Nephron (organoid): Measurements from ENCODE around the gene ZNF362.

Experiments used
- H3K27ac Mint-ChIP-seq, 3 experiments: 2 replicates each; pipeline ENCODE4 v1.8.0; 2020; ENCODE audit warnings: mixed read lengths in 3 of 3, mild to moderate bottlenecking in 2 of 3, moderate library complexity in 1 of 3
- H3K27me3 Mint-ChIP-seq: 2 replicates; pipeline ENCODE4 v1.8.0; 2021; ENCODE audit warnings: low read depth, mild to moderate bottlenecking, moderate library complexity, mixed read lengths
- H3K36me3 Mint-ChIP-seq: 2 replicates; pipeline ENCODE4 v1.8.0; 2020; ENCODE audit warnings: low read depth, mixed read lengths
- H3K4me1 Mint-ChIP-seq: 2 replicates; pipeline ENCODE4 v1.8.0; 2020; ENCODE audit warnings: mixed read lengths
- H3K4me3 Mint-ChIP-seq, 3 experiments: 2 replicates each; pipeline ENCODE4 v1.8.0; 2020; ENCODE audit warnings: mild to moderate bottlenecking in 3 of 3, mixed read lengths in 3 of 3, moderate library complexity in 2 of 3
- H3K9me3 Mint-ChIP-seq: 2 replicates; pipeline ENCODE4 v1.8.0; 2020; ENCODE audit warnings: mixed read lengths
- TF ChIP-seq, protein P1 (sequence below), 3 experiments: fragments of 200-600 bp; sonication (generic); IDR thresholded peaks; one replicate each; pipeline ENCODE4 v1.5.0; 2021; ENCODE audit warnings: antibody characterized with exemption in 3 of 3; ENCODE audit not compliant: unreplicated experiment in 3 of 3

ZNF362 gene

DNA sequence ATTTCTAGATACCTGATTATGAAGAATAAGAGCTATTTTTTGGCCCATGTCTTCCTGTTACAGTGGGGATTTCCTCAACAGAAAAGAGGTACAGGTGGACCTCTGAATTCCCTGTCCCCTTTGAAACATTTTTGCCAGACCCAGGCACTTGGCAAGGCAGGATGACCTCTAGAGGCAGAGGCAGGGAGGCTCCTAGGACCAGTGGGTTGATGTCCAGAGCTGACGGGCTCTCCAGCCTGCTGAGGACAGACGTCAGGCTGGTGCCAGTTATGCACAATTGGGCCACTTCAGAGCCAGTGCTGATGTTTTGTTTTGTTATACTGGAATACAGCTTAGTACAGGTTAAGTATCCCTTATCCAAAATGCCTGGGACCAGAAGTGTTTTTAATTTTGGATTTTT, 83.1 kb downstream of the ZNF362 start:
- no peaks in the 10 kb centered on the region for H3K27me3 Mint-ChIP-seq
- H3K27ac Mint-ChIP-seq = peak overlapping the region; percentile 76 to 90 (median 85)
- no peaks in the 10 kb centered on the region for H3K9me3 Mint-ChIP-seq
- H3K4me3 Mint-ChIP-seq = peak overlapping the region; percentile 9 to 45 (median 31)
- peaks cover 41% of the 10 kb centered on the region for H3K36me3 Mint-ChIP-seq
- peaks cover 86% of the 10 kb centered on the region for H3K4me1 Mint-ChIP-seq
- TF ChIP-seq, protein P1, sequence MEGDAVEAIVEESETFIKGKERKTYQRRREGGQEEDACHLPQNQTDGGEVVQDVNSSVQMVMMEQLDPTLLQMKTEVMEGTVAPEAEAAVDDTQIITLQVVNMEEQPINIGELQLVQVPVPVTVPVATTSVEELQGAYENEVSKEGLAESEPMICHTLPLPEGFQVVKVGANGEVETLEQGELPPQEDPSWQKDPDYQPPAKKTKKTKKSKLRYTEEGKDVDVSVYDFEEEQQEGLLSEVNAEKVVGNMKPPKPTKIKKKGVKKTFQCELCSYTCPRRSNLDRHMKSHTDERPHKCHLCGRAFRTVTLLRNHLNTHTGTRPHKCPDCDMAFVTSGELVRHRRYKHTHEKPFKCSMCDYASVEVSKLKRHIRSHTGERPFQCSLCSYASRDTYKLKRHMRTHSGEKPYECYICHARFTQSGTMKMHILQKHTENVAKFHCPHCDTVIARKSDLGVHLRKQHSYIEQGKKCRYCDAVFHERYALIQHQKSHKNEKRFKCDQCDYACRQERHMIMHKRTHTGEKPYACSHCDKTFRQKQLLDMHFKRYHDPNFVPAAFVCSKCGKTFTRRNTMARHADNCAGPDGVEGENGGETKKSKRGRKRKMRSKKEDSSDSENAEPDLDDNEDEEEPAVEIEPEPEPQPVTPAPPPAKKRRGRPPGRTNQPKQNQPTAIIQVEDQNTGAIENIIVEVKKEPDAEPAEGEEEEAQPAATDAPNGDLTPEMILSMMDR (IDR thresholded peaks at IDR 0.05; ENCODE audit: unreplicated experiment in 3 of 3) = no peak

DNA sequence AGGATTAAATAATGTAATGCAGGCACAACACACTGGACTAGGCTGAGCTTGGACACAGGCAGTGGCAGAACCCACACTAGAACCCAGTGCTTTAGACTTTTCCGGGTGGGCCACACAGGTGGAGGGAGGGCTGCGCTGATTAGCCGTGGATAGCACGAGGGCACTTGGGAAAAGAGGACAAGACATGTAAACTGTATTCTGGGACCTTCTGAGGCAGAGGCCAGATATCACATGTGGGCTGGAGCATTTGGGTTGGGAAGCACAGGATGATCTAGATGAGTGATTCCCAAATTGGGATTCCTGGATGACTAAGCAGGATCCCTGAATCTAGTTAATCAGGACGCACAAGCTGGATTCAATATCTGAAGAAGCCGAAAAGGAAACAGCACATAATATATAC, 84.9 kb downstream of the ZNF362 start:
- H3K9me3 Mint-ChIP-seq = no peaks in the 10 kb centered on the region
- peak overlapping the region; percentile 76 to 94 (median 88) for H3K27ac Mint-ChIP-seq
- TF ChIP-seq, protein P1 (IDR thresholded peaks at IDR 0.05; ENCODE audit: unreplicated experiment in 3 of 3) = no peak
- H3K4me3 Mint-ChIP-seq = peak overlapping the region; percentile 49 to 75 (median 52)
- peaks cover 88% of the 10 kb centered on the region for H3K4me1 Mint-ChIP-seq
- no peaks in the 10 kb centered on the region for H3K27me3 Mint-ChIP-seq
- H3K36me3 Mint-ChIP-seq = peaks cover 33% of the 10 kb centered on the region

DNA sequence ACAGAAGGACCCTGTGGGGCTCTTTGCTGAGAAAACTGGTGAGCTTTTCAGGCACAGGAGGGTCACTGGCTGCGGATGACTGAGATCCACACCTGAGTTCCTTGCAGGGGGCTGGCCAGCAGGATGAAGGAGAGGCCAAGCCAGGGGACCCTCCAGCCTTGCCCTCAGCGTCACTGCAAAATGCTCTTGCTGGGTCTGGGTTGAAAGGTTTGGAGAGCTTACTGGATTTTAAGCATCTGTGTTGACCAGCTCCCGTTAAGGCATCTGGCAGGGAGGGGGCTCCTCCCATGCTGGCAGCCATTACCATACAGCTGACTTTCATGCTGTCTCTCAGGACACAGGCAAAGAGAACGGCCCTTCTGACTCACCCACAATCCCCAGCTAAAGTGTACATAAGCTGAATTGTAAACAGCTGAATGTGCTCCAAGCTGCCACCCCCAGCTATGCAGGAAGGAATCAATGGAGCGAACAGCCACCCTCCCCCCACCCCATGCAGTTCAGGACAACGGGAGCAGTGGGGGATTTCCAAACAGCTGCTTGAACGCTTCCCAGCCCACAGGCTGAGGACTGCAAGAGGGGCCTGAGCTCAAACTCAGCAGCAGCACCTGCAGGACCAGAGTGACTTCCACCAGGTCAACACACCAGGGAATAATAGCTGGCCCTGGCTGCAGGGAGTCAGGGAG, 85.9 kb downstream of the ZNF362 start:
- Mint-ChIP-seq H3K4me3 (peak overlapping the region; percentile 47 to 75 (median 62)), H3K36me3 (peaks cover 36% of the 10 kb centered on the region), H3K27me3 (no peaks in the 10 kb centered on the region)

DNA sequence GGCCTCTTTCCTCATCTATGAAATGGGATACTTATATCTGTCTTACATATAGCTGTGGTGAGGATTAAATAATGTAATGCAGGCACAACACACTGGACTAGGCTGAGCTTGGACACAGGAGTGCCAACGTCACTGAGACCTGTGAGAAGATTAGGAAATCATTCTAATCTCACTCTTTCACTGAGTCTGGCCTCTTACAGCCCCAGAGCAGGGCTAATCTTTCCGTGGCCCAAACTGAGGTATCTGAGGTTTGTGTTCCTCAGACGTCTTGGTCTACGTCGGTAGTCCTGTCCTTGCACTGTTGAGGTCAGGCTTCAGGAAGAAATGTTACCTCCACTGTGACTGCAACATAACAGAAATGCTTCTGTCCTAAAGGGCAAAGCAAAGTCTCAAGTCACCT, 87.2 kb downstream of the ZNF362 start:
- H3K27me3 Mint-ChIP-seq = no peaks in the 10 kb centered on the region
- H3K4me1 Mint-ChIP-seq = peaks cover 83% of the 10 kb centered on the region
- peak overlapping the region in 2 of 3 experiments; percentile 33 to 51 for H3K4me3 Mint-ChIP-seq

More for the DNA sequence above, 85.9 kb downstream of the ZNF362 start:
- Mint-ChIP-seq H3K9me3 (no peaks in the 10 kb centered on the region), H3K4me1 (peaks cover 89% of the 10 kb centered on the region), H3K27ac (peak overlapping the region; percentile 76 to 94 (median 88))
- TF ChIP-seq, protein P1 (IDR thresholded peaks at IDR 0.05; ENCODE audit: unreplicated experiment in 3 of 3) = no peak

DNA sequence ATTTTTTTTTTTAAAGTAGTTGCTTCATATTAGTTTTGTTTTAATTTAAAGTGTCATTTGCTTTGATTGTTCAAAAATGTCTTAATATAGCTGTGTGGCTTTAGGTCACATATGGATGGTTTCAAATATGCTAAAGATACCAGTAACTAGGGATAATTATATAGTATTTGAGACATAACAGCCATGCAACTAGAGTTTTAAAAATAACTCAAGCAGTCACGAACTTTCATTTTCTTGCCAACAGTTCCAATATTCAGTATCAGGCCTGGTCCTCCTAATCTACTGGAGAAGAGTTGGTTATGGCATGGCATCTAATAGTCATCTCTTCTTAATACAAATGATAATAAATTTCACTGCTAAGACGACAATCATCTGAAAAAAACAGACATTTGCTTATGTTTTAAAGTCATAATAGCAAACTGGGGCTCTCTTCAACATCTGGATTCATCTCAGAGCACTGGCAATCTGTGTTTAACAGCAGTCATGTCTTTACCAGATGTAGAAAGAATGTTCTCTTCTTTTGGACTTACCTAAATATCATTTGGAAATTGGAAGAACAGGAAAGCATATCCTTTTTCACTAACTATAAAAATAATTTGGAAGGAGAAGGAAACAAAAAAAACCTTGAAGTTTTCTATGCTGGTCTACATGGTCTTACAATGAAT, 88.7 kb downstream of the ZNF362 start:
- Mint-ChIP-seq H3K4me3 (peak overlapping the region in 2 of 3 experiments; percentile 67 to 79), H3K27me3 (no peaks in the 10 kb centered on the region), H3K36me3 (peaks cover 28% of the 10 kb centered on the region), H3K27ac (peak overlapping the region; percentile 90 to 96 (median 93)), H3K4me1 (peaks cover 68% of the 10 kb centered on the region), H3K9me3 (no peaks in the 10 kb centered on the region)
- TF ChIP-seq, protein P1 (IDR thresholded peaks at IDR 0.05; ENCODE audit: unreplicated experiment in 3 of 3) = no peak

More for the DNA sequence above, 87.2 kb downstream of the ZNF362 start:
- Mint-ChIP-seq H3K36me3 (peaks cover 31% of the 10 kb centered on the region), H3K9me3 (no peaks in the 10 kb centered on the region), H3K27ac (peak overlapping the region; percentile 54 to 94 (median 83))
- TF ChIP-seq, protein P1 (IDR thresholded peaks at IDR 0.05; ENCODE audit: unreplicated experiment in 3 of 3) = no peak
